Femur (tissue), 1 donor: ENCODE results near the gene MAP3K5.
"Not testable (repeated sequence)": the region's sequence is repeated elsewhere in the genome, so short reads cannot be mapped to it uniquely, and the experiment has no call there.

Source experiments
- DNase-seq: peaks from one replicate; pipeline ENCODE4 v3.0.0-alpha.2; 2017

The MAP3K5 gene

DNA sequence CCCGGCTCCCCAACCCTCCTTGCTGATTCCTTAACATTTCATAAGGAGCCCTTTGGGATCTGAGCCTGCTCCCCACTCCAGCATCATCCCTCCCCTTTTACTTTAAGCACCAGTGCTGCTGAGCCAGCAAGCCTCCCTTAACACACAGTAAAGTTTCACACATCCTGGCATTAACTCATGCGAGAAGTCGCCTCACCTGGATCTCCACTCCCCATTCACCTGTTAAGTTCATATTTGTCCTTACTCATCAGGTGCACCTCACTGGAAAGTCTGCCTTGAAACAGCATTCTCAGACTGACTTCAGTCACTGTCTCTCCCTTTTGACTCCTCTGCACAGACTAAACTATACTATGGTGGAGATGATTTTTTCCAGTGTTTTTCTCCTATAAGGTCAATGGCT, 194.2 kb downstream of the MAP3K5 start:
- no peak for DNase-seq

DNA sequence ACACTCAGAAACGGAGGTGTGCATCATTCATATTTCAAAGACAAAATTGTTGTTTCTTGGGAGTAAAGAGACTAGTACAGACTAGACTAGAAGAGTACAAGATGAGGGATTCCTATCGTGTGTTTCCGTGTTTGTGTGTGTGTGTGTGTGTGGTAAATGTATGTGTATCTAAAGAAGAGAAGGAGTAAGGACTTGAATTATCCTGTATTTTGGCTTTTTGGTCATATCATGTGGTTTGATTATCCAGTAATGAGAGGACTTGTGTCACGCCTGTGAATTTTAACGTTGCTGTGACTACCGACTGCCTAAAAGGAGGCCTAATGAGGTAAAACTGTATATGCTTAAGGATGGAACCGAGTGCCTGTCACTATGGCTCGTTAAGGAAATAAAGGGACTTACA, 197.6 kb downstream of the MAP3K5 start:
- DNase-seq, result no peak

DNA sequence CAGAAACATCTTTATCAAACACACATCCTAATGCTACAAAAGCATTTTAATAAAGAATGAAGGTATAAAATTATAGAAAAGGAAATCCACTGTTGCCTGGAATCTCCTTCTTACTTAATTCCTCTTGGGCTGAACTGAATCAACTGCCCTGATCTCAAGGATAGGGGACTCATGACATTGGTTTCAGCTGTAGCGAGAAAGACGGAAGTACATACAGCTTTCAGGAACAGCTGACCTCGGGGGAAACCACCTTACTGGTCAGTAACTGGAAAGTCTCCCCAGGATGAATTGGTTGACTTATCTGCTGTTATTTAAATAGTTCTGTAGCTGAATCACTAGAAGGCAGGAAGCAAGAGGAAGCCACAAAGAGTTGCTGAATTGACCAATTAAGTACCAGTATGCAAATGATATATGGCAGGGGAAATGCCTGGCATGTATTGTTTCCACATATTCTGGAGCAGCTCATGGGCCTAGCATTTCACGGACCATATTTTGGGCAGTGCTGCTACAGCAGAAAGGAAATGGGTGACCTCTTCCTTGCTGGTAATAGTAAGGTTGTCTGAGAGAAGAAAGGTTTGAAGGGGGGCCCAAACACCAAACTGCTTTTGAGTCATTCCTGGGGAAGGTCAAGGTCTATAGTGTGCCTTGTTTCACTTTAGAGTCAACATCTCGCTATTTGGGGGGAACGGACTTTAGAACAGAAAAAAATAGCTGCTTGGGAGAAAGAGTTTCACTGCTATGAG, 198.4 kb downstream of the MAP3K5 start:
- DNase-seq, result peak; percentile 32

DNA sequence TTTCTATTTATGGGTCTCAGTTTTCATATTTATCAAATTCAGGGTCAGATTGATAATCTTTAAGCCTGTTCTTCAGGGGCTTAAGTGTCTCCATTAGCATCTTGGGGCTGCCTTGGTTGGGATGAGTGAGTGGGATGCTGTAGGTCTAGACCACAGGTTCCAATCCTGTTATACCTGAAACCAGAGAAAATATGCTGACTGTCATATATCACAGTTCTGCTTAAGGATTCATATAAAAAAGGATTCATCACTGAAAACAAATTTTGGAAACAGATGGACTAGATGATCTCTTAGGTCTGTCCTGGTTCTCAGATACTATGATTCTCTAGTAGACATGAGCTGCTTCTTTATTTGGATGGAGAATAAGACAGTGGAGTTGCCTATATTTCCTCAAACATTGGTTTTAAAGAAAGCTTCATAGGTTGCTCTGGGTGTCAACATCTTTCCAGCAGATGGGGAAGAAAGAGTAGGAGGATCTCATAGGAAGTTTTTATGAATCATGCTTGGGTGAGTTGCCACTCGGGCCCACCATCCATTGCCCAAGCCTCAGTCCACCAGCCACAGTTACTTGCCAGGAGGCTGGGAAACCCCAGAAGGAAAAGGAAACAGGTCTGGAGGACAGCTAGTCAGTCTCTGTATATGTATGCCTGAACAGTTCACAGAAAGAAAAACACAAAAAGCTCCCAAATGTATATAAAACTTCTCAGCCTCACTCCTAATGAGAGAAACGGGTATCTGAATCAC, 199.2 kb downstream of the MAP3K5 start:
- no peak for DNase-seq

DNA sequence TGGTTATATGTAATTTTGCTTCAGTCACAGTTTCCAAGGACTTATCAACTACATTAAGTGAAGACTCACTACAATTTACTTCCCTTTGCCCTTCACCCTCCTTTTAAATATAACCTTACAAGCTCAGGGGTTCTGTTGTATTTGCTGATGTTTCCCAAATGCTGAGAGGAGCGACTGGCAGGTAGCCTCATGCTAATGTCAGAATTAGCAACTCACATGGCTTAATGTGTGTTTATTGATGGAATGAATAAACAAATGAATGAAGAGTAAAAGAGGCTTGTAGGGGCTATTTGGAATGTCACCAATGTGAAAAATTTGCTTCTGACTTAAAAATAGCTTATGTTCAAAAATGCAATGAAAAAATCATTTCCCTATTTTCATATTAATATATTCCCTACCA, 200.7 kb downstream of the MAP3K5 start:
- DNase-seq, result no peak

DNA sequence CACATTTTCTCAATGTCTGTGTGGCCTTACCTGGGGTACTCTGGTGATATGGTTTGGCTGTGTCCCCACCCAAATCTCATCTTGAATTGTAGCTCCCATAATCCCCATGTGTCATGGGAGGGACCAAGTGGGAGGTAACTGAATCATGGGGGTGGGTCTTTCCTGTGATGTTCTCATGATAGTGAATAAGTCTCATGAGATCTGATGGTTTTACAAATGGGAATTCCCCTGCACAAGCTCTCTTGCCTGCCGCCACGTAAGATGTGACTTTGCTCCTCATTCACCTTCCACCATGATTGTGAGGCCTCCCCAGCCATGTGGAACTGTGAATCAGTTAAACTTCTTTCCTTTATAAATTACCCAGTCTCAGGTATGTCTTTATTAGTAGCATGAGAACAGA, 201.4 kb downstream of the MAP3K5 start:
- DNase-seq, result not testable (repeated sequence)

DNA sequence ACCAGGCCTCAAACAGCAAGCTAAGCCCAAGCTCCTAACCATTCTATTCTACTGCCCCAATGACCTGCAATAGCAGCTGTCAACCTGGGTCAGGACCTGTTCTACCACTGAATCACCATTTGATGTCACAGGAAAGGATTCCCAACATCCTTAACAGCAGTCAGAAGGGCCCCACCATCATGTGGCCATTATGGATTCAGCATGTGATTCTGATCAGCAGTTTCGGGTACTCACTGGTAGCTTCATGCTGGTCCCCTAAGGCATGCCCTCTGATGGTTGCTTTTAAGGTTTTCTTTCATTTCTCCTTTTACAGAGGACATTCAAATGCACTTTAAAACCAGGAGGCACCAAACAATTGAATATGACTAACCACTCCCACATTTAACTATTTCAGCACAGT, 204.8 kb downstream of the MAP3K5 start:
- no peak for DNase-seq

DNA sequence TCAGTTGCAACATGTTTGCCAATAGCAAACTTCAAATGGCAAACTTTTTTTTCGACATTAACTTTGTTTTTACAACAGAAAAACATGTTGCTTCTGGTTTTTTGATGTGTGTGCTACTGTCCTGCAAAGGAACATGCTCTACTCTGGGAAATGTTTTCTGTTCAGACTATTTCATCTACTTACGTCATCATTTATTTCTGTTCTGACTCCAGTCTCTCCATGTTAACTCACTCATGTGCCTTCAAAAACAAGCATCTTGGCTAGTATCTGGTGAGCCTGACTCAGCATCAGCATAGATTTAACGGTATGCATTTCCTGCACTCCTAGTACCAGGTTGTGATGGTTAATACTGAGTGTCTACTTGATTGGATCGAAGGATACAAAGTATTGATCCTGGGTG, 206.0 kb downstream of the MAP3K5 start:
- DNase-seq, result no peak

DNA sequence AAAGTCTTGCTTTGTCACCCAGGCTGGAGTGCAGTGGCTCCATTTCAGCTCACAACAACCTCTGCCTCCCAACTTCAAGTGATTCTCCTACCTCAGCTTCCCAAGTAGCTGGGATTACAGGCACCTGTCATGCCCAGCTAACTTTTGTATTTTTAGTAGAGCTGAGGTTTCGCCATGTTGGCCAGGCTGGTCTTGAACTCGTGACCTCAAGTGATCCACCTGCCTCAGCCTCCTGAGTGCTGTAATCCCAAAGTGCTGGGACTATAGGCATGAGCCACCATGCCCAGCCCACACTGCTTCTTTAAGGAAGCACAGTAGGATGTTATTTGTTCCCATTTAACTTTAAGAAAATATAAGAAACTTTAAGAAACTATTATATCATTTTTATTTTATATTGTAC, 206.8 kb downstream of the MAP3K5 start:
- DNase-seq, result not testable (repeated sequence)

DNA sequence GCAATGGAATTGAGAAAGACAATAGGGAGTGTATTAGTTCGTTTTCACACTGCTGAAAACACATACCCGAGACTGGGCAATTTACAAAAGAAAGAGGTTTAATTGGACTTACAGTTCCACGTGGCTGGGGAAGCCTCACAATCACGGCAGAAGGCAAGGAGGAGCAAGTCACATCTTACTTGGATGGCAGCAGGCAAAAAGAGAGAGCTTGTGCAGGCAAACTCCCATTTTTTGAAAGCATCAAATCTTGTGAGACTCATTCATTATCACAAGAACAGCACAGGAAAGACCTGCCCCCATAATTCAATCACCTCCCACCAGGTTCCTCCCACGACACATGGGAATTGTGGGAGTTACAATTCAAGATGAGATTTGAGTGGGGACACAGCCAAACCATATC, 208.0 kb downstream of the MAP3K5 start:
- not testable (repeated sequence) for DNase-seq

DNA sequence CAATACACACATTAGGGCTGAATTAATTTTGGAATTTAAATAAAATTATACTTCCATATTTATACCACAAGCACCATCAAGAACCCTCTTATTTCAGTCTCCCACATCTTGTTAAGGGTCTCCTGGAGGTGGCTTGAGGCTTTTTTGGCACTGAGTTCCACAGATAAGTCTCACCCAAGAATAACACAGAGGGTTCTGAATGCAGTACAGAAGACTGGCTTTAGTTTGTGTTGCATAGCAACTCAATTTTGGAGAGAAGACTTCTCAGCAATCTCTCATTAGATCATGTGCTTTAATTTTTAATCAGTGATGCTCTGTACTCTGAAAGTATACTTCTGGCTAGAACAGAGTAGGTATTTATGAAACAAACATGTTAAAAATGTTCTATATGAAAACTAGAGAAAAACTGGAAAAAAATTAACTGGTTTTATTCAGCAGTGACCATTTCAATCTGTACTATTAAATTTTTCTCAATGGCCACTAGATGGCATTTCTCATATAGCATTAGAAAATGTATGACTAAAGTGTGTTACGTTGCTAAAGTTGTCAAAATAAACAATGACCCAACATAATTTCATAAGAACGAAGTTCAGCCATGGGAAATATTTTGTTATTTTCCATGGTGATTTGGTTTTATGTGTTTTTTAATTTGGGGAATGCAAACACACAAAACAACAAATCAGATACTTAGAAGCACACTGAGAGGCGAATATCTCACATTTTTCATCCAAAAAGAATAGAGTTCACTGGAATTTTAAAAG, 209.4 kb downstream of the MAP3K5 start:
- DNase-seq, result no peak

DNA sequence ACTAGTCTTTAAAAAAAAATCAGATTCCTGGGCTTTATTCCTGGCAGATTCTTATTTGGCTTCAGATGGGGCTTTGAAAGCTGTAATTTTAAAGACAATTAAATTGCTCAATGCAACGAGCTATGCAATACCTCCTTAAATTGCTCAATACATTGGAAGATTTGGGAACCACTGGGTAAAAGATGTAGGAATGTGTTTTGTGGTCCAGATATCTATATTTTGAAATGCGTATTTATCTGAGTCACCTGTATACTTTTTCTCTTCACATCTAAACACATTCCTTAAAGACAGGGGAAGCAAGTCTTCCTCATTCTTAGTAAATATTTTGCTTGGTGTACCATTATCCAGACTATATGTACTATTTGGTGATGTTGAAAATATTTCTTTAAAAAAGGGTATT, 212.5 kb downstream of the MAP3K5 start:
- no peak for DNase-seq

DNA sequence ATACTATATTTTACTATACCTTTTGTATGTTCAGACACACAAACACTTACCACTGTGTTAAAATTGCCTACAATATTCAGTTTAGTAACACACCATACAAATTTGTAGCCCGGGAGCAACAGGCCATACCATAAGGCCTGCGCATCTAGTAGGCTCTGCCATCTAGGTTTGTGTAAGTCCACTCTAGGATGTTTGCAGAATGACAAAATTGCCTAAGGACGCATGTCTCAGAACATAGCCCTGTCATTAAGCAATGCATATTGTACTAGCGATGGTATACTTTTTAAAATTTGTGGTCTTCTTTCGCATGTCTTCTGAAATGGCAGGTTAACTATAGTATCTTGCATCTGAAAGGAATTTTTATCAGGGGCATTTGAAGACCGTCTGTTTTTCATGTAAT, 215.5 kb downstream of the MAP3K5 start:
- no peak for DNase-seq

DNA sequence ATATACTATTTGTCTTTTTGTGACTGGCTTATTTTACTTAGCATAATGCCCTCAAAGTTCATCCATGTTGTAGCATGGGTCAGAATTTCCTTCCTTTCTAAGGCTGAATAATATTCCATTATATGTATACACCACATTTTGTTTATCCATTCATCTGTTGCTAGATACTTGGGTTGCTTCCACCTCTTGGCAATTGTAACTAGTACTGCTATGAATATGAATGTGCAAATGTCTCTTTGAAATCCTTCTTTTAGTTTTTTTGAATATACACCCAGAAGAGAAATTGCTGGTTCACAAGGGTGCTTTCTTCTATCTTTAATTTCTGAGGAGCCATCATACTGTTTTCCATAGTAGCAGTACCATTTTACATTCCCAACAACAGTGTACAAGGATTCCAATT, 220.8 kb downstream of the MAP3K5 start:
- DNase-seq, result no peak

DNA sequence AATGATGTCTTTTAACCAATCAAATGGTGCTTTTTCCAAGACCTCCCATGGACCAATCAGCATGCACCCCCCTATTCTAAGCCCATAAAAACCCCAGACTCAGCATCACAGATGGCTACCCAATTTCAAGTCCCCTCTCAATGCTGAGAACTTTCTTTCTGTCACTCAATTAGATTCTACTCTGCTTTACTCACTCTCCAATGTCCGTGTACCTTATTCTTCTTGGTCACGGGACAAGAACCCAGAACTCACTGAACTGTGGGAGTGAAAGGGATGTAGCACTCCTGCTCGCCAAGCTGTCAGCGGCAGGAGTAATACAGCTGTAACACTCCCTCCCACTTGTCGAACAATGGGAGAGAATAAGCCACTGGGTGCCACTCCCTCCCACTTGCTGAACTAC, 221.2 kb downstream of the MAP3K5 start:
- DNase-seq, result no peak

DNA sequence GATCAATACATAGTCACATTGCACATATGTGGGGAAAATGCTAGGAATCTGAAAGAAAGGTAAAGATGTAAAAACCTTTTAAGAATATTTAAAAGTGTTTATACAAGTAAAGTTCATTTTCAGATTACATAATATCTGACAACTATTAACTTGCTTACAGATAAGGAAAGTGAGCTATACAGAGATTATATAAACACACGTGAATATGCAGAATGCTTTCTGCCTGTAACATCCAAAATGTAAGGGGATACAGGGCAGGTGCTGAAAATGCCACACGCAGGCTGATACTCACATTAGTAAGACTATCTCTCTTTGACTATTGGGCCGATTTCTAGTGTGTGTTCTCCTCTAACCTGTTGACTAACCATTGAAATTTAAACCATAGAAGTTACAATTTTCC, 224.1 kb downstream of the MAP3K5 start:
- DNase-seq, result no peak

DNA sequence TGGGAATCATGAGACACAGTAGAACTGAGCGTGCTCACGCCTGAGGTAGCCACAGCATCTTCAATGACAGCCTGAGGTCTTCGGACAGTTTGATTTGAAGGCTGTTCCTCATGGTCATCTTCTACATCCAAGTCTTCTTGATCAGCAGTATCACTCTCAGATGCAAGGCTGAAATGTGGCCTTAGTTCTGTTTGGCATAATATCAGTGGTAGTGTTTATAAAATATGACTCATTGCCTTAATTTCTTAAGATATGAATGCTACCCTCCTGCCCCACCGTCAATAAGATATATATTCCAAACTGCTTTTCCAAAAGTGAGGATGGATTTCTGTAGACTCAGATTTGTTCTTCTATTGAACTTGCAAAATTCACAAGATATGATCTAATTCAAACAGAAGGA, 224.6 kb downstream of the MAP3K5 start:
- no peak for DNase-seq

DNA sequence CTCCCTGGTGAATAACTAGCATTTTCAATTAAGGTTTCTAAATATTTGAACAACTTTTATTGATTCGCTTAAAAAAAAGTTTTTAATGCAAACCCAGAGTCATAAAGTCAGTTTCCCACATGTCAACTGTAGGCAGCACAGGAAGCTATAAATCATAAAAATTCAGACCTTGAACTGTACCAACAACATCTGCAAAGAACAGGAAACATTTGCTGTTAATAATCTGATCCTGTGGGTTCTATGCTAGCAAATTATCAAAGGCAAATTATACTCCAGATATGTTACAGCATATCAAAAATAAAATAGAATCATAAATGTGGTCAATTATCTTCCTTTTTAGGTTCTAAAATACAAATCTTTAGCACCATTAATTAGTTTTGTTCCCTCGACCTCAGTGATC, 225.4 kb downstream of the MAP3K5 start:
- DNase-seq, result no peak

DNA sequence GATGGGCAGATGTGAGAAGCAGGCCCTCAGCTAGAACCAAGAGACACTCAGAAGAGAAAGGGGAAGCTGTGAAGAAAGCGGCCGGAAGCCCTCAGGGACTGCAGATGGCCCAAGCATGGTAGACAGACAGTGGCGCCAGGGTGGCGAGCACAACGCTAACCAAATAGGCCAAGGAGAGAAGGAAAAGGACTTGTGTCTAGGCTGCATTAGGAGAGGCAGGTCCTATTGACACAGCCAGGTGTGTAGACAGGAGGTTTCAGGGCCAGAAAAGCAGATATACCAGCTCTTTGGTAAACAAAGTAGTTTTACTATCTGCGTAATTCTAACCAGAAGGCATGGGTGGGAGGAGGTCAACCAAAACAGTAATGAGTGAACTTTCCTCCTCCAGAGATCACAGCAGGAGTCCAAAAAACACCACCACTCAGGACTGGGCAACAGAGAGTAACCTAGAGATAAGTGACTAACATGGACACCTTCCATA, 226.2 kb downstream of the MAP3K5 start:
- DNase-seq, result no peak

DNA sequence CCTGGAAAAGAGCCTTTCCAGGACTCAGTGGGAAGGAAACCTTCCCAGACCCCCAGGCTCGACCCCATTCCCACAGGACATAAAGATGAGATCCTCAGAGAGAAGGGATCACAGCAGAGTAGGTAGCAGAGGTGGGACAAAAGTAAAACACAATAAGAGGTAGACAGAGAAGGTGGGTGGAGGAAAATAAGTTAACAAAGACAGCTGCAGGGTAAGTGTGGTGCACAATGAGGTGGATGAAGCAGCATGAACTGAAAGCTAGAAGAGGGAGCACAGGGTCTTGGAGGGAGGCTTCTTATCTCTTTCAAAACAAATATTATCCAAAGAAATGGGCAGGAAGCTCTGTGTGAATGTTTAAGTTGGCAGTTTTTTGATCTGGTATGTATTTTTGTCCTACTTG, 228.1 kb downstream of the MAP3K5 start:
- no peak for DNase-seq

DNA sequence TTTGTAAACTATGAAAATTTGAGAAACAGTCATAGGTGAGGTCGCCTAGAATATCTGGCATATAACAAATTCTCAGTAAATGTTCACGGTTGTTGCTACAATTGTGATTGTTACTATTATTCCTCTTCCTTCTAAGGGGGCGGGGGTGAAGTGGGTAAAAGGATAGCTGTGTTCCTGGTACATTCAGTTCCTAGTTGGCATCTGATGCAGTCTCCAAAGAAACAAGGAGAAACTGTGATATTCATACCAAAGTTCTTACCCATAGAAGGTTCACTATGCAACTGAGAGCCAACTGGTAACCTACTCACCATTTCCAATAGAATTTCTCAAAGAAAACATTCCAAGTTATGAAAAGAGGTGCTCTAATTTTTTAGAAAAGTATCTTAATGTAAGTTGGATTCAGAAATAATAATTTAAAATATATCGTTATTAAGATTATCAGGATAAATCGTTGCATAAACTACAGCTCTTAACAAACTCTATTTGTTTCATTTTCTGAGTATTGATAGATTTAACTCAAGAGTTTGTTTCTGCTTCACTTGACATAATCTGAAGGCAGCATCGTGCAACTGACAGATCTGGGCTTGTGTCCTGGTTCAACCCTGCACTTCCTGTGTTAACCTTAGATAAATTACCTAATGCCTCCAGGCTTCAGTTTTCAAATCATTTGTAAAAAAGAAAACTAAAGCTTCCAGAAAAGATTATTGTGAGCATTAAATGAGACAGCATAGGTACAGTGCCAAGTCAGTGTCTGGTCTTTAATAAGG, 228.7 kb downstream of the MAP3K5 start:
- no peak for DNase-seq

DNA sequence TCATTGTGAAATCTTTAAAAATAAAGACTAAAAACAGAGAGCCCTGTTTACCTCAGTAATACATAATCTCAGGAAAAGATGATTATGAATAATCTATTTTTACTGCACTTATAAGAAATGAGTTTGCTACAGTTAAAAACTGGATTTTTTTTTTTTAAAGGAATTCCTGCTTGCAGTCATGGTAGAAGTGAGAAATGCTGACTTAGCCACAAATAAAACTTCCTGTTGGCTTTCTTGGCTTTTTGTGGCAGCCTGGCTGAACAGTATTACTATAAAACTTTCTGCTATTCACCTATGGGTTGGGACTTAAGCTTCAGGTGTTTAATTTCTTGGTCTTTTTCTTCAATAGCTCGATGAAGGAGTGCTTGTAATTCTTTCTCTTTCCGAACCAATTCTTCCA, 230.1 kb downstream of the MAP3K5 start:
- no peak for DNase-seq
